Astrocyte of the spinal cord (primary cell): ENCODE results near the gene FAM200B.

Experiments
- DNase-seq: peaks from one replicate; pipeline ENCODE4 v3.0.0; 2011; ENCODE audit warnings: low read depth, low spot score
- H3K4me3 ChIP-seq: 2 replicates; pipeline ENCODE4 v1.5.1; 2011; ENCODE audit warnings: low read depth, mild to moderate bottlenecking, low read length, moderate library complexity
- CTCF ChIP-seq: IDR thresholded peaks from 2 replicates; pipeline ENCODE4 v1.5.1; 2012; ENCODE audit warnings: low read depth, mild to moderate bottlenecking, low read length, inconsistent platforms
- in situ Hi-C: cut with HindIII; loops from 2 replicates; pipeline ENCODE4 v1.10.0; 2017; ENCODE audit warnings: low sequenced_read_pairs

Gene FAM200B

GRCh38 chr4:15735536-15735935, 53.9 kb downstream of the FAM200B start:
- TF ChIP-seq CTCF: no peak
- no peak for DNase-seq
- in situ Hi-C loops: no loop called here
- H3K4me3 ChIP-seq: no peak overlapping the region

GRCh38 chr4:15736514-15737050, 55.0 kb downstream of the FAM200B start:
- no peak for DNase-seq
- no peak overlapping the region for H3K4me3 ChIP-seq
- in situ Hi-C loops: no loop called here
- no peak for TF ChIP-seq CTCF

GRCh38 chr4:15737255-15737654, 55.6 kb downstream of the FAM200B start:
- in situ Hi-C loops: no loop called here
- no peak for DNase-seq
- TF ChIP-seq CTCF: peak; percentile 15
- H3K4me3 ChIP-seq: no peak overlapping the region

GRCh38 chr4:15738877-15739276, 57.2 kb downstream of the FAM200B start:
- peak; percentile 31 for DNase-seq
- in situ Hi-C loops: no loop called here
- no peak for TF ChIP-seq CTCF
- H3K4me3 ChIP-seq: no peak overlapping the region
